Measurements from ENCODE around the gene TNFAIP8L2. TPM values are rescaled to one million over a fixed set of nuclear protein-coding genes. Genes with fewer than 3 reads are reported as not detected.
A peak's percentile ranks its signal among the peaks of the same experiment; 100 is the strongest.

TNFAIP8L2 gene
- total RNA-seq, 1 experiment from 2014 or later = not detected

GRCh38 chr1:151147665-151148064, 8.8 kb upstream of the TNFAIP8L2 start:
- peaks cover 7% of the 10 kb centered on the region; the same call in 1 of the 2 replicates for H3K4me1 ChIP-seq (ENCODE audit: control insufficient read depth, insufficient read depth, low read length)
- H3K9me3 ChIP-seq (ENCODE audit: control insufficient read depth, insufficient read depth, low read depth, low read length) = no peaks in the 10 kb centered on the region
- no peaks in the 10 kb centered on the region for H3K27me3 ChIP-seq (ENCODE audit: control insufficient read depth, insufficient read depth, low read length)
- ATAC-seq (no peak), DNase-seq (ENCODE audit: low read depth, low spot score) (no peak)
- in situ Hi-C loops (cut with HindIII; ENCODE audit: low pct_unique_long_range_greater_than_20kb, low sequenced_read_pairs) = no loop called here
- H3K27ac ChIP-seq (ENCODE audit: low read length) = peak overlapping the region; percentile 71; the same call in 1 of the 2 replicates
- CTCF ChIA-PET = interaction anchor here (0.7 kb wide), 2 partner anchors 58 to 600 kb away, joined by 3 read pairs; no protein-coding TSS in a partner anchor
- H3K36me3 ChIP-seq (ENCODE audit: control insufficient read depth, insufficient read depth, low read length) = no peaks in the 10 kb centered on the region
- no peak overlapping the region; a peak in 1 of 4 replicates for H3K4me3 ChIP-seq (ENCODE audit: low read depth in 2 of 2, low read length in 2 of 2)
- intact Hi-C loops (cut with micrococcal nuclease; ENCODE audit: unreplicated experiment) = no loop called here
- POLR2A ChIA-PET = interaction anchor here (0.8 kb wide), 1 partner anchor 289 kb away, joined by 3 read pairs; no protein-coding TSS in a partner anchor
- TF ChIP-seq POLR2AphosphoS5 (IDR thresholded peaks at IDR 0.05; ENCODE audit: low read depth, low read length) = no peak
- no peak for TF ChIP-seq TCF7L2 (IDR thresholded peaks at IDR 0.05; ENCODE audit: low read depth, low read length)
- no peak for TF ChIP-seq CTCF (IDR thresholded peaks at IDR 0.05)
- TF ChIP-seq SIN3A (IDR thresholded peaks at IDR 0.05; ENCODE audit: borderline replicate concordance, insufficient read depth, low read depth, low read length) = no peak
- no peak for TF ChIP-seq REST (IDR thresholded peaks at IDR 0.05; ENCODE audit: insufficient read depth in 1 of 2, low read depth in 2 of 2, low read length in 1 of 2)
- no TSS peak for BruUV-seq (replicated peaks)

GRCh38 chr1:151157067-151157531, 650 bp downstream of the TNFAIP8L2 start:
- ChIA-PET CTCF (interaction anchor here (3.5 kb wide), 1 partner anchor 57 kb away, joined by 70 read pairs; no protein-coding TSS in a partner anchor), POLR2A (no interaction called here)
- TF ChIP-seq SIN3A (IDR thresholded peaks at IDR 0.05; ENCODE audit: borderline replicate concordance, insufficient read depth, low read depth, low read length) (no peak), TCF7L2 (IDR thresholded peaks at IDR 0.05; ENCODE audit: low read depth, low read length) (no peak), REST (IDR thresholded peaks at IDR 0.05; ENCODE audit: insufficient read depth in 1 of 2, low read depth in 2 of 2, low read length in 1 of 2) (no peak), CTCF (IDR thresholded peaks at IDR 0.05) (no peak), POLR2AphosphoS5 (IDR thresholded peaks at IDR 0.05; ENCODE audit: low read depth, low read length) (no peak)
- Histone ChIP-seq H3K9me3 (ENCODE audit: control insufficient read depth, insufficient read depth, low read depth, low read length) (no peaks in the 10 kb centered on the region), H3K27me3 (ENCODE audit: control insufficient read depth, insufficient read depth, low read length) (no peaks in the 10 kb centered on the region), H3K4me3 (ENCODE audit: low read depth in 2 of 2, low read length in 2 of 2) (no peak overlapping the region), H3K27ac (ENCODE audit: low read length) (no peak overlapping the region), H3K36me3 (ENCODE audit: control insufficient read depth, insufficient read depth, low read length) (no peaks in the 10 kb centered on the region; the same call in 1 of the 2 replicates), H3K4me1 (ENCODE audit: control insufficient read depth, insufficient read depth, low read length) (no peaks in the 10 kb centered on the region)
- no peak for DNase-seq (ENCODE audit: low read depth, low spot score)
- in situ Hi-C loops (cut with HindIII; ENCODE audit: low pct_unique_long_range_greater_than_20kb, low sequenced_read_pairs) = no loop called here
- no peak for ATAC-seq
- BruUV-seq (replicated peaks) = no TSS peak
- intact Hi-C loops (cut with micrococcal nuclease; ENCODE audit: unreplicated experiment) = no loop called here
